Endometrial microvascular endothelial cells (primary cell): Measurements from ENCODE around the gene LGALS3BP. TPM values are rescaled to one million over a fixed set of nuclear protein-coding genes. Genes with fewer than 3 reads are reported as not detected.

Source experiments
- in situ Hi-C: cut with HindIII; loops from 2 replicates; pipeline ENCODE4 v1.10.0; 2017; ENCODE audit warnings: low sequenced_read_pairs, low pct_unique_long_range_greater_than_20kb; ENCODE audit errors: inconsistent ontology term
- total RNA-seq: library from RNA; depleted of rRNA; stranded (reverse); fragments of >200 nt; gene quantifications from one replicate; pipeline ENCODE4 v1.2.3, GENCODE V29; 2015; ENCODE audit errors: inconsistent ontology term

Gene LGALS3BP
- total RNA-seq, 1 donor from 2014 or later = 44.9 TPM

DNA sequence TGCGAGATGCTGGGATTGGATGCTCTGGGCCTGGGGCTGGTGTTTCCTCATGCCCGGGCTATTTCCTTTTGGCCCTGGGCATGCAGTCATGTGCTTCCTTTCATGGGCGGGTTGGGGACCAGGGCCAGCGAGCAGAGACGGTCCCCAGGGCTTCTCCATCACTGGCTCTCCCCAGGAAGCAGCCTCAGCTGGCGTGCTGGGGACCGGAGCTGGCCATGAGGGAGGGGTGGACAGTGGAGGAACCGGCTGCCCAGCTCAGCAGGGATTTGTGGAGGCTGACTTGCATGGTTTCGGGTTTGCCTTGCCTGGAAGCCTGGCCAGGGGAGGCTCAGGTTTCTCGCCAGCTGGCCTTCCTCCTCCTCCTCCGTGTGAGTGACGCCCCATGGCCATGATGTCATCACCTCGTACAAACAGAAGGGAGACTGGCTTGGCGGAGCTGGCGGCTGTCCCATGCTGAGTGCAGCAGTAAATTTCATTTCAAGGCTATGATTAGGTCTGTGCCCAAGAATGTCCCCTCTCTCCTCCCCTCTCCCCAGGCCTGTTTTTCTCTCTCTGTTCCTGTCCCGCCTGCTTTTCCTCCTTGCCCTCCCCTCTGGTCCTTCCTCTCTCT is 45.7 kb downstream of the LGALS3BP start:
- in situ Hi-C loops = no loop called here

DNA sequence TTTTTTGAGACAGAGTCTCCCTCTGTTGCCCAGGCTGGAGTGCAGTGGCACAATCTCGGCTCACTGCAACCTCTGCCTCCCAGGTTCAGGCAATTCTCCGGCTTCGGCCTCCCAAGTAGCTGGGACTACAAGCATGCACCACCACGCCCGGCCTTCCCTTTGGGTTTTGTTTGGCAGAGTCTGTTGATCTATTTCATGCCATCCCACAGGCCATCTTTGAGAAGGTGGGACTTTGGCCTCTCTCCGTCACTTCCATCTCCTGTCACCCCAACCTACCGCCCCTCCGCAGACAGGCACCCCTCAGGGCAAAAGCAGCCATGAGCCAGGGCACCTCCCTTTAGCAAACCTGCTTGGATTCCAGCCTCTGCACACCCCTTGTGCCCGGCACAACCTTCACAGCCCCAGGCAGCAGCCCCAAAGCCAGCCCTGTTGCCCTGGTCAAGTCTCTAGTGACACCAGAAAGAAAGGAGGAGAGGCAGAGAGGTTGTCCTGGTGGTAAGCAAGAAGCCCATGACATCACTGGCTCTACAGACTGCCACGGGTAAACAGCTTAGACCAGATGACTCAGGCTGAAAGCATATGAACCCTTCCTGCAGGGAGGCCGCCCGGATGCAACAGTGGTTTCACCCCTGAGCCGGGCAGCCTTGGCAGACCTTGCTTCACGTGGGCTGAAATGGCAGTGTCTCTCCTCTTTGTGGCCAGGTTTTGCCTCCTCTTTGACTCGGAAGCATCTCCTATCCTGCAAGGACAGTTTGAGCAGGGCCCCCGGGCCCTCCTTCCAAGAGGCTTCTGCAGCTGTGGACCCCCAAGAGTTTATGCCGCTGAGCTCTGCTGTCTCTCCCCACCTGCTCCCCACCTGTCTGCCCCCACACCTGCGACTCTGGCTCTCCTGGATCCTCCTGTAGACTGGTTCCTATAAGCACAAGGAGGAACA is 46.4 kb downstream of the LGALS3BP start:
- in situ Hi-C loops = no loop called here

DNA sequence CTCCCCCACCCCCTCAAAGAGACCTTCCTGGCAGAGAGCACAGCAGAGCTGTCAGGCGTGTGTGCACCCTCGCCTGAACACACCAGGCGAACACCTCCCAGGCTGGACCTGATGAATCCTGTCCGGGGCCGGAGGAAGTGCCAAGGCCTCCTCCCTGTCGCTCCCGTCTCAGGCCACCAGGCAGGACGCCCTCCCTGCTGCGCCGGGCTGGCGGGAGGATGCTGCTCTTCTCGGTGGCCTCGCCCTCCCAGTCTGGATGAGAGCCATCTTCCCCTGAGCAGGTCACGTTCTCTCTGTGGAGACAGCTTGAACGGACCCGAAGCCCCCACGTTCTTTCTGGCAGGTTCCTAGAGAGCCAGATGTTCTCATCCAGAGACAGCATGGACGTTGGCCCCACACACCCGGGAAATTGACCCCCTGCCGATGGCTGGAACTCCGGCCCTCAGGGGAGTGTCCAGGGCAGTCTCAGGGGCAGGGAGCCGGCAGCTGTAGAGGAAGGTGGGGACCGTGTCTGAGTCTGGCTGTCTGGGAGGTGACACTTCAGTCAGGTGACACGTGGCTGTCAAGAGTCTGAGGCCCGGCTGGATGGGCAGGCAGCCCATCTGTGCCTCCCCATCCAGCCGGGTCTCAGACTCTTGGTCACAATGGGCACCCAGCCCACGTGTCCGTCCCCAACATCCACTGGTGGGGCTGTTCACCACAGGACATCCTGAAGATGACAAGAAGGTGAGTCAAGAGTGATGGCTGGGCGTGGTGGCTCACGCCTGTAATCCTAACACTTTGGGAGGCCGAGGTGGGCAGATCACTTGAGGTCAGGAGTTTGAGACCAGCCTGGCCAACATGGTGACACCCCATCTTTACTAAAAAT is 49.6 kb downstream of the LGALS3BP start:
- in situ Hi-C loops = no loop called here

DNA sequence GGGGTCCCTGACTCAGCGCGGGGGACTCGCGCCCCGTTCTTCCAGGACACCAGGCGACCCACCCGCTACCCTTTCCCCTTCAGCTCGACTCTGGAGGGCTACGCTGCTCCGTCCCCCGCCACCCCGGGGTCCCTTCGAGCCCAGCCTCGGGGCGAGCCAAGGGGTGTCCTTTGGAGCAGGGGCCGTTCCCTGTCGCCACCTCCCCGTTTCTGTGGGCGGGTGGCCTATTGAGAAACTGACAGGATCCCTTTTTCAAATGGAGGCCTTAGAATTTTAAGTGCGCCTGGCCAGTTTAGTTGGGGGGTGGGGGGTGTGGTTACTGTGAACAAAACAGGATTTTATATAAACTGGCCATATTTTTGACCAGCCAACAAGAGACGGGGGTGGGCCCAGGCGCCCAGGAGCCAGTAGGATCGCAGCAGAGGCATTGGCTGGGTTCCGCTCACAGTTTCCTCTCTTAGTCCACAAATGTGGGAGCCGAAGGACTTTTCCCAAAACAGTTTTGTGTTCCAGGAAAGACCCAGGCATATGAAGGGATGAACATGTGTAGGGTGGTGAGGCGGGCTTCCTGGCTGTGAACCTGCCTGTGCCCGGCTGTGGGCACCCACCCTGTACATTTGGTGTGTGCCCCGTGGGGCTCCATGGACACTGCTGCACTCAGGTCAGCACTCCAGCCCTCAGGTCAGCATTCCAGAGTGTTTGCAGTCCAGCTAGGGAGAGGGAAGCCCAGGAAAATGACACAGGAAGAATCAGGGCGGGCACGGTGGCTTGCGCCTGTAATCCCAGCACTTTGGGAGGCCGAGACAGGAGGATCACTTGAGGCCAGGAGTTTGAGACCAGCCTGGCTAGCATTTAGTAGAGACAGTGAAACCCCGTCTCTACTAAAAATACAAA is 53.8 kb downstream of the LGALS3BP start:
- in situ Hi-C loops = no loop called here

DNA sequence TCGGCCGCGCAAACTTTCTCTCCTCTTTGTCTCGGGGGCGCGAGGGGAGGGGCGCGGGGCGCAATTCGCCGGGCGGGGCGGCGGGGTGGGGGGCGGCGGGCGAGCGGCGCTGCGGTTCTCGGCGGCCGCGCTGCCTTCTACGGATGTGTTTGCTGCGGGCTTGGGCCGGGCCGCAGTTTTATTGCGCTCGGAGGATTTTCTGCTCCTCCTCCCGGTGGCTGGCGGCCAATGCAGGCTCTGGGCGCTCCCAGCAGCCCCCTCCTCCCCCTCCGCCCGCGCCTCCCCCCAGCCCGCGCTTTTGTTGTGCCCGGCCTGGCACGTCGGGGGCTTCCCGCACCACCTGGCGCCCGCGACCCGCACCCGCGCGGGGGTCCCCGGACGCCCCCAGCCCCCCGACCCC is 54.5 kb downstream of the LGALS3BP start, which contains the start of gene TIMP2:
Gene TIMP2 (minus strand): TSS at position 154 of the 400 bp plus-strand sequence. CDS start 299 bp downstream, outside the sequence.
- in situ Hi-C loops = no loop called here

DNA sequence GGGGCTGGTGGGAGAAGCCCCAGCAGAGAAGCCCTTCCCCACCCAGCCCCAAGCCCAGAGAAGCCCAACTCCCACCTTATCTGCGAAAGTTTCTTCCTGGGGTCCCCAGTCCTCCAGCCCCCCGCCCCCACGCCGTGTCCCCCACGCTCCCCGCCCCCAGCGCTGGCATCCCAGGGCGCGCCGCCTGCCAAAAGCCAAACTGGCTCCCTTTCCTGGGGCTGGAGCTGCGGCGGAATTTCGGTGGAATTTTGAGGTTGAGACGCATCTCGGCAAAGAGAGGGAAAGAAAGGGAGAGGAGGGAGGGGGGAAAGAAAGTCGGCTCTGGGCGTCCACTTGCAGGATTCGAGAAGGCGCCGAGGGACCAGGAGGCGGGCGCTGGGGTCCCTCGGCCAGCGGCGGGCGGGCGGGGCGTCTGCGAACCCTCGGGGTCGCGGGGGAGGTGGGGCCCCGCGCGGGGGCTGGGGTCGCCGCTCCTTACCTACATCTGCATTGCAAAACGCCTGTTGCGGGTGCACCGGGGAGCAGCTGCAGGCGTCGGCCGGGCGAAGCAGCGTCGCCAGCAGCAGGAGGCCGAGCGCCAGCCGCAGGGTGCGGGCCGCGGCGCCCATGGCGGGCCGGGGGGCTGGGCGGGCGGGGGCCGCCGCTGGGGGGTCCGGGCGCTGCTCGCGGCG is 55.1 kb downstream of the LGALS3BP start:
- in situ Hi-C loops = no loop called here

DNA sequence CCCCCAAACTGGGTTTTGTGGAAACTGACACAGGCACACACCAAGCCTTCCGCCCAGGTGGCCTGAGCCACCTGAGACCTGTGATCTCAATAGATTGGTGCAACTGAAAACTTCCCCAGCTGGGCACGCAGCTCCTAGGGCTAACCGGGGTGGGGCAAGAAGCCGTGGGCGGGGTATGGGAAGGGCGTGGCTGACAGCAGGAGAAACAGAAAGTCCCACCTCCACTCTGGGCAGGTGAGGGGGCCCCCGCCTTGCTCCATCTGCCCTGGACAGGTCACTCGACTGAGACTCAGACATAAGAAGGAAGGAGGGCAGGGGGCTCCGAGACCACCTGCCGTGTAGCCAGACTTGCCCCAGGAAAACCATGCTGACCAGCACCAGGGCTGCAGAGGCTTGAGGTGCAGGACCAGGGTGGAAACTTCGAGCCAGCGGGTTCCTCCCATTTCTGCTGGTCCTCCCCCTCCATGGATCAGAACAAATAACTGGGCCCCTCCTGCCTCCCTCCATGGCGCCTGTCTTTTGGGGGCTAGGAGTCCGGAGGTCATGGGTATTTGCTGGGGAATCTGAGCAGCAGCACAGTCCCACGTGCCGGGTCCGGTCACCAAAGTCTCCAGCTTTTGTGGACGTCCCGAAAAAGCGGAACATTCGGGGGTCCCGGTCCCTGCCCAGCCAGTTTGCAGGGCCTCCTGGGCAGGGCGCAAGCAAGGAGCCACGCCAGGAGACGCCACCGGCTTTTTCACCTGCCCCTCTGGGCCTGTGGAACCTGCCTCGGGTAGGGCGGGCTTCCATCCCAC is 55.9 kb downstream of the LGALS3BP start:
- in situ Hi-C loops = no loop called here

DNA sequence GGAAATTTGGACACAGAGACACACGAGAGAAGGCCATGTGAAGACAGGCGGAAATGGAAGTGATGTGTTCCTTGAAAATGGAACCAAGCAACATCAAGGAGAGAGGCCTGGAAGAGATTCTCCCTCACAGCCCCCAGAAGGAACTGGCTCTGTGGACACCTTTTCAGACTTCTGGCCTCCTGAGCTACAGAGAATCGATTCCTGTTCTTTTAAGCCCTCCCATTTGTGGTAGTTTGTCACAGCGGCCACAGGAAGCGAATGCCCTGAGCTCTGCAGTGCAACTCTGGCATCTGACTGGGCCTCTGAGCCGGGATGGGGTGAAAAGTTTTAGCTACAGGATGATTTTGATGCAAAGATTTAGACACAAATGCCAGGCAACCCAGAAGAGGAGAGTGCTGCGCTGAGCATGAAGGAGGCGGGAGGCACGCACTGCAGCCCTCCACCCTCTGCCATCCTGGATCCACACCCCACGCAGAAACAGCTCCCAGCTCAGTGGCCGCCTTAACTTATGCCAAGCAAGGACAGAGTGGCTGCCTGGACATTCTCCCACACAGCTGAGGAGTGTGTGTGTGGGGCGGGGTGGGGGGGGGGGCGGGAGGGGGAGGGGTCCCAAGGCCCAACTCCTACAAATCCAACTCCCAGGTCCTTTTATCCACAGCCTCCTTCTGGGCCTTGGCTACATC is 56.8 kb downstream of the LGALS3BP start:
- in situ Hi-C loops = no loop called here

DNA sequence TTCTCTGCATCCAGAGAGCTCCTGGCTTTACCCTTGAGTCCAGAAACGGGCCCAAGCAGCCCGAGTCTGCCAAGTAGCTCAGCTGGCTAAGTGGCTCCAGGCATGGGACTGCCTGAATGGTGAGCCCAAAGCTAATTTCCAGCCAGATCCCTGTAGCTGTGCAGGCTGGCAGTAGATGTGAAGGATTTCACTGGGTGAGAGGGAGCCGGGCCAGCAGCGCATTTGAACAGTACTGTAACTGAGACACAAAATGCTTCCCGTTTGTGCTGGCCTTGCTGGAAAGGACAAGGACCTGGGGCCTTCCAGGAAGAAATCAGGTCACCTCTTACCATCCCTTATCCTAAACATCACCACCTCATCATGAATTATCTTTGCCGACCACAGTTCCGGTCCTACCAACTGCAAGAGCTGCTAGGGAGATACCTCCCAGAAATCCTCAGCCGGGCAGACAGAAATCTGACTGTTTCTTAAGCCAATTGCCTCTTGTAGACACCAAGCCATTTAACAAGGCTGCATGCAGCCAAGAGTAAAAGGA is 58.2 kb downstream of the LGALS3BP start:
- in situ Hi-C loops = no loop called here

Other genes starting within 250 kb of the LGALS3BP start
- gene CYTH1, start 197.7 kb downstream of the LGALS3BP start, total RNA-seq = 40.3 TPM
- gene USP36, start 139.1 kb downstream of the LGALS3BP start, total RNA-seq = 38.4 TPM
- gene CEP295NL, start 76.7 kb downstream of the LGALS3BP start, total RNA-seq = 0.19 TPM
- gene TIMP2, start 54.5 kb downstream of the LGALS3BP start, total RNA-seq = 104 TPM
- gene CANT1, start 29.8 kb upstream of the LGALS3BP start, total RNA-seq = 89.3 TPM
- gene C1QTNF1, start 44.2 kb upstream of the LGALS3BP start, total RNA-seq = 3.9 TPM
- gene ENGASE, start 94.9 kb upstream of the LGALS3BP start, total RNA-seq = 6.5 TPM